NCI-H524 (cell line): Measurements from ENCODE around the gene KEAP1.

ENCODE experiments used
- DNase-seq, 2 experiments: peaks; one replicate each; lab custom pipeline; 2025; lab: John Stamatoyannopoulos, UW

The KEAP1 gene

GRCh38 chr19:10449037-10449436 is 54.1 kb downstream of the KEAP1 start:
- DNase-seq = no peak

- no peak for DNase-seq
Observed at GRCh38 chr19:10442698-10443097, 60.5 kb downstream of the KEAP1 start.

GRCh38 chr19:10439588-10439987 is 63.6 kb downstream of the KEAP1 start:
- no peak for DNase-seq
